ENCODE results near the gene GNPTAB. TPM values are rescaled to one million over a fixed set of nuclear protein-coding genes. Genes with fewer than 3 reads are reported as not detected.
A peak's percentile ranks its signal among the peaks of the same experiment; 100 is the strongest.

GNPTAB gene
- total RNA-seq, 1 experiment from 2014 or later: 14.8 TPM

GRCh38 chr12:101855976-101856375 lies 25.2 kb upstream of the GNPTAB start:
- Mint-ChIP-seq H3K4me1 (ENCODE audit: insufficient read depth, unreplicated experiment) (peaks cover 26% of the 10 kb centered on the region), H3K36me3 (ENCODE audit: insufficient read depth, unreplicated experiment) (no peaks in the 10 kb centered on the region), H3K27me3 (ENCODE audit: insufficient read depth, unreplicated experiment) (no peaks in the 10 kb centered on the region), H3K9me3 (ENCODE audit: unreplicated experiment) (no peaks in the 10 kb centered on the region), H3K27ac (ENCODE audit: low read depth, unreplicated experiment) (peak overlapping the region; percentile 92), H3K4me3 (ENCODE audit: unreplicated experiment) (no peak overlapping the region)
- no TSS peak for BruUV-seq (replicated peaks)
- no peak for DNase-seq (ENCODE audit: unreplicated experiment)
- ChIA-PET CTCF (interaction anchor here (0.5 to 6.5 kb wide), 7 partner anchors 9 to 366 kb away, joined by 3 to 65 read pairs (median 6); no protein-coding TSS in a partner anchor), POLR2A (interaction anchor here (0.6 to 2.5 kb wide), 8 partner anchors 16 to 904 kb away, joined by 3 to 13 read pairs (median 6); partner anchors contain the start of genes DRAM1 and GNPTAB)
- intact Hi-C loops (cut with micrococcal nuclease): no loop called here
- no peak for TF ChIP-seq CTCF (IDR thresholded peaks at IDR 0.05; ENCODE audit: unreplicated experiment)

- Mint-ChIP-seq H3K4me1 (ENCODE audit: insufficient read depth, unreplicated experiment) (peaks cover 26% of the 10 kb centered on the region), H3K27me3 (ENCODE audit: insufficient read depth, unreplicated experiment) (no peaks in the 10 kb centered on the region), H3K4me3 (ENCODE audit: unreplicated experiment) (no peak overlapping the region), H3K9me3 (ENCODE audit: unreplicated experiment) (no peaks in the 10 kb centered on the region), H3K36me3 (ENCODE audit: insufficient read depth, unreplicated experiment) (no peaks in the 10 kb centered on the region), H3K27ac (ENCODE audit: low read depth, unreplicated experiment) (peak overlapping the region; percentile 92)
- ChIA-PET POLR2A (interaction anchor here (0.6 to 2.5 kb wide), 11 partner anchors 15 to 450 kb away, joined by 3 to 13 read pairs (median 5); partner anchors contain the start of genes DRAM1 and GNPTAB), CTCF (interaction anchor here (0.5 to 6.5 kb wide), 9 partner anchors 9 to 366 kb away, joined by 3 to 65 read pairs (median 4); no protein-coding TSS in a partner anchor)
- intact Hi-C loops (cut with micrococcal nuclease): no loop called here
- no peak for TF ChIP-seq CTCF (IDR thresholded peaks at IDR 0.05; ENCODE audit: unreplicated experiment)
- DNase-seq (ENCODE audit: unreplicated experiment): no peak
- no TSS peak for BruUV-seq (replicated peaks)
Measured at GRCh38 chr12:101855364-101855884, 24.7 kb upstream of the GNPTAB start.

- no peaks in the 10 kb centered on the region for H3K27me3 Mint-ChIP-seq (ENCODE audit: insufficient read depth, unreplicated experiment)
- H3K4me1 Mint-ChIP-seq (ENCODE audit: insufficient read depth, unreplicated experiment): peaks cover 21% of the 10 kb centered on the region
- no peak overlapping the region for H3K4me3 Mint-ChIP-seq (ENCODE audit: unreplicated experiment)
- no peak for TF ChIP-seq CTCF (IDR thresholded peaks at IDR 0.05; ENCODE audit: unreplicated experiment)
- peak overlapping the region; percentile 29 for H3K27ac Mint-ChIP-seq (ENCODE audit: low read depth, unreplicated experiment)
- no peak for DNase-seq (ENCODE audit: unreplicated experiment)
- POLR2A ChIA-PET: interaction anchor here (0.6 to 2.5 kb wide), 8 partner anchors 15 to 449 kb away, joined by 3 to 13 read pairs (median 5); partner anchors contain the start of genes DRAM1 and GNPTAB
- CTCF ChIA-PET: interaction anchor here (0.9 to 6.5 kb wide), 6 partner anchors 8 to 81 kb away, joined by 3 to 65 read pairs (median 6); no protein-coding TSS in a partner anchor
- intact Hi-C loops (cut with micrococcal nuclease): no loop called here
- BruUV-seq (replicated peaks): no TSS peak
- no peaks in the 10 kb centered on the region for H3K9me3 Mint-ChIP-seq (ENCODE audit: unreplicated experiment)
- no peaks in the 10 kb centered on the region for H3K36me3 Mint-ChIP-seq (ENCODE audit: insufficient read depth, unreplicated experiment)
Measured at GRCh38 chr12:101854747-101855146, 24.0 kb upstream of the GNPTAB start.

- Mint-ChIP-seq H3K9me3 (ENCODE audit: unreplicated experiment) (no peaks in the 10 kb centered on the region), H3K4me3 (ENCODE audit: unreplicated experiment) (no peak overlapping the region), H3K4me1 (ENCODE audit: insufficient read depth, unreplicated experiment) (peaks cover 17% of the 10 kb centered on the region), H3K36me3 (ENCODE audit: insufficient read depth, unreplicated experiment) (no peaks in the 10 kb centered on the region), H3K27ac (ENCODE audit: low read depth, unreplicated experiment) (no peak overlapping the region), H3K27me3 (ENCODE audit: insufficient read depth, unreplicated experiment) (no peaks in the 10 kb centered on the region)
- no TSS peak for BruUV-seq (replicated peaks)
- CTCF ChIA-PET: interaction anchor here (0.7 to 6.5 kb wide), 3 partner anchors 13 to 1456 kb away, joined by 3 to 65 read pairs (median 5); no protein-coding TSS in a partner anchor
- POLR2A ChIA-PET: no interaction called here
- DNase-seq (ENCODE audit: unreplicated experiment): no peak
- TF ChIP-seq CTCF (IDR thresholded peaks at IDR 0.05; ENCODE audit: unreplicated experiment): no peak
- intact Hi-C loops (cut with micrococcal nuclease): no loop called here
Measured at GRCh38 chr12:101852998-101853397, 22.2 kb upstream of the GNPTAB start.
